Adrenal gland (tissue), 5 donors: ENCODE measurements around the gene SLC25A43.

Source experiments
- POLR2A ChIP-seq, 2 donors: fragments of 450-650 bp; IDR thresholded peaks; one replicate each; pipeline ENCODE4 v1.6.1; 2017; ENCODE audit warnings: antibody characterized with exemption in 2 of 2, mild to moderate bottlenecking in 2 of 2, moderate library complexity in 1 of 2
- TF ChIP-seq, protein P1 (sequence below), 6 experiments: fragments of 450-650 bp in 4 of 6; fragments of 200-600 bp in 2 of 6; sonication (generic) in 1 of 6; IDR thresholded peaks; 1 replicate in 5 of 6; 2 replicates in 1 of 6; pipeline versions ENCODE4 v1.5.1 to v1.8.0; 2016 to 2021; ENCODE audit warnings: antibody characterized with exemption in 6 of 6, mild to moderate bottlenecking in 2 of 6, moderate library complexity in 1 of 6
- donor health status: DM: no; HTN: no; CAD: no.

- TF ChIP-seq, protein P1, sequence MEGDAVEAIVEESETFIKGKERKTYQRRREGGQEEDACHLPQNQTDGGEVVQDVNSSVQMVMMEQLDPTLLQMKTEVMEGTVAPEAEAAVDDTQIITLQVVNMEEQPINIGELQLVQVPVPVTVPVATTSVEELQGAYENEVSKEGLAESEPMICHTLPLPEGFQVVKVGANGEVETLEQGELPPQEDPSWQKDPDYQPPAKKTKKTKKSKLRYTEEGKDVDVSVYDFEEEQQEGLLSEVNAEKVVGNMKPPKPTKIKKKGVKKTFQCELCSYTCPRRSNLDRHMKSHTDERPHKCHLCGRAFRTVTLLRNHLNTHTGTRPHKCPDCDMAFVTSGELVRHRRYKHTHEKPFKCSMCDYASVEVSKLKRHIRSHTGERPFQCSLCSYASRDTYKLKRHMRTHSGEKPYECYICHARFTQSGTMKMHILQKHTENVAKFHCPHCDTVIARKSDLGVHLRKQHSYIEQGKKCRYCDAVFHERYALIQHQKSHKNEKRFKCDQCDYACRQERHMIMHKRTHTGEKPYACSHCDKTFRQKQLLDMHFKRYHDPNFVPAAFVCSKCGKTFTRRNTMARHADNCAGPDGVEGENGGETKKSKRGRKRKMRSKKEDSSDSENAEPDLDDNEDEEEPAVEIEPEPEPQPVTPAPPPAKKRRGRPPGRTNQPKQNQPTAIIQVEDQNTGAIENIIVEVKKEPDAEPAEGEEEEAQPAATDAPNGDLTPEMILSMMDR (IDR thresholded peaks at IDR 0.05), result no peak
- no peak for TF ChIP-seq POLR2A (IDR thresholded peaks at IDR 0.05)
These were observed 67.8 kb downstream of the SLC25A43 start for GRCh38 chrX:119466970-119467369.
